Measurements from ENCODE around the gene DYSF.

DYSF gene

GRCh38 chr2:71682341-71682740 lies 229.0 kb downstream of the DYSF start:
- DNase-seq, result no peak

GRCh38 chr2:71683070-71683469 lies 229.7 kb downstream of the DYSF start:
- peak; percentile 24 for DNase-seq

GRCh38 chr2:71683666-71684065 lies 230.3 kb downstream of the DYSF start:
- no peak for DNase-seq

DNA sequence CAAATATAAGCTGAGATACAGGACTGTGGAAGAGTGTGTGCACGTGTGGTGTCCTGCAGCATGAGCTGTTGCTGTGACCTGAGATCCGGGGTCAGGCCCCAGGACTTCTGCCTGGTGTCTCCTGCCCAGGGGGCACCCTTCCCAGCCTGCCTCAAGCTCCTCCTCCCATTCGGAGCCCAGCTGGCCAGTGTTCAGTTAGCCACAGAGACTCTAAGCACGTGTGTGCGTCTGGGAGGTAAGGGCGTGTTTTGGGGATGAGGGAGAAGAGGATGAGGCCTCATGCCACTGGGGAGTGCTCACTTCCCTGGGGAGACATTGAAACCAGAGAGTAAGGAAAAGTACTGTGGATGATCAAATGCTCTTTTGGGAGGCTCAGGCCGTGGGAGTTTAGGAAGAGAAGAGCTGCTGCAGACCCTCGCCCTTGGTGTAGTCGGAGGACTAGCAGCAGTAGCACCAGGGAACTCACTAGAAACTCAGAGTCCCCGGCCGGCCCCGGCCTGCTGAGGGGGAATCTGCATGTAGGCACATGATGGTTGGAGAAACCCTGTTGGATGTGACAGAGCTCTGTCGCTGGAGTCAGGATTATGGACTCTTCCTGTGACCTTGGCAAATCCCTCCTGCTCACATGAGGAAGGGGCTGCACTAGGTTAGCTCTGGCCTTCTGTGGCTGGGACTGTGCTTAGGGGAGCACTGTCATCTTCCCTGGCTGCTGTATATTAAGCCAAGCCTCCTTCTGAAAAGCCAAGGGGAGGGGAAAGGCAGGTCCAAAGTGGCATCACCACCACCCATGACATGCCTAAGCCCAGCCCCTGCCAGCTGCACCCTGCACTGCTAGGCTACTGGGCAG lies 231.1 kb downstream of the DYSF start:
- DNase-seq, result no peak

- no peak for DNase-seq
Observed at GRCh38 chr2:71685073-71685848, 231.9 kb downstream of the DYSF start.

GRCh38 chr2:71685941-71686611 lies 232.7 kb downstream of the DYSF start:
- DNase-seq, result no peak

GRCh38 chr2:71686781-71687180 lies 233.4 kb downstream of the DYSF start:
- no peak for DNase-seq

GRCh38 chr2:71687412-71687811 lies 234.1 kb downstream of the DYSF start:
- DNase-seq, result no peak

DNA sequence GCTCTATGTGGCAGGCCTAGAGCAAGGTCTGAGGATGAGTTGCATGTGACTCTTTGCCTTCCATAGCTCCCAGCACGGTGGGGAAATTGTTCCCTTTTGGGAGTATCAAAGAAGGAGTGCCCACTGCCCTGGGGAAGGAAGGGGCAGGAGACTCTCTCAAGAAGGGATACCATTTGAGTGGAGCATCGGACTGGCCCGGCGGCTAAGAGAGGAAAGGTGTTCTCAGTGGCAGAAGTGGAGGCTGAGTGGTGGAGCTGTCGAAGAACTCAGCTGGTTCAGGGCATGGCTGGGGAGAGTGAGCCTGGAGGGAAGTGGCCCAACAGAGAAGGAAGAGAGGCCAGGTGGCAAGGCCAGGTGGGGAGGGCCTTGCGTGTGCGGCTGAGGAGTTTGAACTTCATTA lies 235.2 kb downstream of the DYSF start:
- no peak for DNase-seq

- no peak for DNase-seq
Observed at GRCh38 chr2:71689393-71689792, 236.0 kb downstream of the DYSF start.

DNA sequence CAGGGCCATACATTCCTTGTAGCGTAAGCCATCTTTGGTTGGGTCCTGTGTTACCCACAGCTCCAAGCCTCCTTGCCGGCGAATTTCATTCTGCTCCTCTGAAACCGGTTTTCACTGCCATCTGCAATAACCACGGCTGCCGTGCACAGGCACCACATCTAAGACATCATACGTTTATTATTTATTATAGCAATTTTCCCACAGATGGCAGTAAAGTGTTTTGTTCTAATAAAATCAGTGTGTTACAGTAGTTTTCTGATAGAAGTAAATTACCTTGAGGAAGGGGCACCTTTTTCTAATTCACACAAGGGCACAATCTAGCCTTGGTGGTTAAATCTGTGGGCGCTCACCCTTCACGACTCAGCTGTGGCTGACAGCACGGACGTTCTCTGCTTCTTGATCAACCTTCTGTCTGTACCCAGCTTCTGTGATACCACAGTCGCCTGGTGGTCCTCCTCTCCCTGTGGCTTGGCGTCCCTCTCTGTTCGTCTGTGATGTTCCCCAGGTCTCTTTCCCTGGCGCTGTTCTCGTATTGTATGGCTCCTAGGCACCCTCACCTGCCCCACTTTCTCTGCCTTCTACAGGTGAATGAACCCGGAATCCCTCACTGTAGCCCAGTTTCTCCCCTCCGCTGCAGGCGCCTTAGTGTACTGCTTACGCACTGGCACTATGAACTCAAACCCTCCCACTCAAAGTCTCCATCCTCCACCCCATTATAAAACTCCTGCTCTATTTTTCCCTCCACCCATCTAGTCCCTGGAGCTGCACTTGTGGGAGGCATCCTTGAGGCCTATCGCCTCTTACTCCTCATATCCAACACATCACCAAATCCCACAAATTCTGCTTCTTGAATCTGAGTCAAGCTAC lies 236.8 kb downstream of the DYSF start:
- DNase-seq, result no peak

DNA sequence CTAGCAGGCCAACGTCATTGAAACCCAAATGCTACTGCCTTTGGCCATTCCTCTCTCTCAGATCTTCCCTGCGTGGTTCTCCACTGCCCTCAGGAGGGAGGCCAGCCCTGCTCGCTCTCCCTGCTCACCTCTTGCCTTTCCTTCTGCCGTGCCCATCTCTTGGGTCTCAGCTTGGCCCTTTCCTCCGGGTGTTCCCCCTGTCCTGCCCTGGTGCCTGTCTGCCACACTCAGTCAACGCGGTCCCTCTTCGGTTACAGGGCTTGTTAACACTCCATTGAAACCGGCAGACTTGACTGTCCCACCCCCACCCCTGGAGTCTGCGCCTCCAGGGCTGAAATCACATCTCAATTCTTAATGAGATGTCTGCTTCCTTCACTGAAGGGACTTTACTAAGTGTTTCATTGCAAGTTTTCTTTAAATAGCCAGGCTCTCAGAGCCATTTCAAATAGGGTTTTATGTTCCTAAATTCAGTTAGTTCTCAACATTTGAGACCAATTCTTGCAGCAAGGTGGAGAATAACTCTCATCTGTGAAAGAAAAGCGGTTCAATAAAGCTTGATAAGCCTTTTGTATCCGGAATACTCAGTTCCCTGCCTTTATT lies 237.6 kb downstream of the DYSF start:
- no peak for DNase-seq

GRCh38 chr2:71691747-71692441 lies 238.5 kb downstream of the DYSF start:
- DNase-seq, result no peak

DNA sequence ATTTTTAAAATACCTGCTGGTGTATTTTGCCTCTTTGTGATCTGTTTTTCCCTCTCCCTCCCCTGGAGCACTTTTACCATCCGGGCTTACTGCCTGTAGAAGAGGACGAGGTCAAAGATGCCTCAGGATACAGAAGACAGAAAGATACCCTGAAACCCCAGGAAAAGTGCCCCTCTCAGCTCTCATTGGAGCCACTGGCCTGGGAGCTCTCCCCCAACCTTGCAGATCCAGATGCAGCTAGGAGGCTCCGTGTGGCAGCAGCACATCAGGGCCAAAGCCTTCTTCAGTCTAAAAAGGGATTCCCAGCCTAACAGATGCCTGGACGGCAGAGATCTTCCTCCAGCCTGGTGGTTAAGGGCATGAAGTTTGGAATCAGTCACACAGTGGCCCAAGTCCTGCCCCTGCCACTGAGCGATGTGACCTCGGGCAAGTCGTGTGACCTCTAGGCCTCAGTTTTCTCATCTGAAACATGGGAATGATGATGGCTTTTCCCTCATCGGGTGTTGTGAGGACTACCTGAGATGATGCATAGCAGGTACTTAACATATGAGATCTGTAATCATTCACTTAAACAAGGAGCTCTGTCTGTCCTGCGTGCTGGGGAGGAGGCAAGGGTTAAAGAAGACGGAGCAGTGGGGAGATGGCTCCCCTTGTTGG lies 239.4 kb downstream of the DYSF start:
- DNase-seq, result no peak

DNA sequence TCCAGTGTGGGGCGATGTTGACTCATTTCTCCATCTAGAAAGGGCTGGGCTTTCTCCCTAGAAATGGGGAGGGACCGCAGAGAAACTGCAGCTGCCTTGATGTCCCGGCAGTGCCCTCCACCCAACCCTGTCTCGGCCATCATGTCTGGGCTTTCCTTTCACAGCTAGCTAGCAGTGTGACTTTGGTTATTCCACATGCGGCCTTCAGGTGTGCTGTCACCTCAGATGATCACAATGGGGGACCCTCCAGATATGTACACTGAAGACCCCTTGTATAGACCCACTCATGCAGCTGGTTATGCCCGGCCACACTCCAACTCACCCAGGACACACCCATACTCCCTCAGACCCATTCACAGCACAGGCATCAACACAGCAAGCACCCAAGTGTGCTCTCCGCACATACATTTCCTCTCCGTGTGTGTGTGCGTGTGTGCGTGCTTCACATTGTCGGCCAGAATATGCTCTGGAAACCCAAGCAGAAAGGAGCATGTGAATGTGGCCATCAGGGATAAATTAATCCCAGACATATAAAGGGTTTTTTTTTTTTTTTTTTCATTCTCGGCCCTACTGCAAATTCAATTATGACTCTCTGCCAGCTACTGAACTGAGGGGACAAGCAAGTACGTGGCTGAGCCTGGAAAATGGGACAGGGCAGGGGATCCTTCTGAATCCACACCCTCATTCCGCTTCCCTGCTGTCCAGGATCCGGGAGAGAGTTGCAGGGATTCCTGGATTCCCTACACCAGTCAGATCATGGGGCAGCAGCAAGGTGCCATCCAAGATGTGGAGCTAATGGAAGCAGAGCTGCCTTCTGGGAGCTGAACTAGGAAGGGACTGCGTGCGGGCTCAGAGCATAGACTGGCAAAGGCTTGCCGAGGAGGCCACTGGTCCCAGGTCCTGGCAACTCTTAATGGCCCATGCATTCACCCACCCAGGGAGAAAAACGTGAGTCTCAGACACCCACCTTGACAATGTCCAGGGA lies 240.2 kb downstream of the DYSF start:
- no peak for DNase-seq

DNA sequence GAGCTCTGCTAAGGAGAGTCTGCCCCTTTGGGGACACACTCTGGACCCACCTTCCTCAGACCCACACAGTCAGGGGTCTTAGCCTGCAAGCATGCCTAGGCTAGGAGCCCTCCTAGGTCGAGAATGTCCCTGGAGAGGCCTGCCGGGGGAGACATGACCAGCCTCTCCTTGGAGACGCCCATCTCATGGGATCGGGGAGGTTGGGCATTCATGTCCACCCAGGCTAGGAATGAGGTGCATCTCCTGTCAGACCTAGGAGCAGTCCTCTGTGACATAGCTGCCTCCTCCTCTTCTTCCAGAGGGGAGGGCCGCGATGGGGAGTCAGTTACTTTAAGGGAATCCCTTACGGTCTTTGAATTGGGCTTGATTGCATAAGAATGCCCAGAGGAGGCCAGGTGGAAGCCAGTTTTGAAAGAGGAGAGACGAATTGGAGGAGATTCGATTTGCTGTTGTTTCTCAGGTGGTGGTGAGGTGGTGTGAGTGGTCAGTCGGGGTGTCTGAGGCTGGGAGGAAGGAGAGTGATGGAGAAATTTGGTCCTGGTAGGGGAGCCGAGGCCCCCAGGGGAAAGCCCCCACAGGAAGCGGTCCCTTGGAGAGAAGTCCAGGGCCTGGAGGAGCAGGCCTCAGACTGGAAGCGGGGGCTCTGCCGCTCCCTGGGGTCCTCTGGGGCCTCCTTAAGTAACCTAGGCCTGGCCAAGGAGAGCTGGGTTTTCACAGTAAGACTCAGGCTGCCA lies 241.3 kb downstream of the DYSF start:
- DNase-seq, result no peak

DNA sequence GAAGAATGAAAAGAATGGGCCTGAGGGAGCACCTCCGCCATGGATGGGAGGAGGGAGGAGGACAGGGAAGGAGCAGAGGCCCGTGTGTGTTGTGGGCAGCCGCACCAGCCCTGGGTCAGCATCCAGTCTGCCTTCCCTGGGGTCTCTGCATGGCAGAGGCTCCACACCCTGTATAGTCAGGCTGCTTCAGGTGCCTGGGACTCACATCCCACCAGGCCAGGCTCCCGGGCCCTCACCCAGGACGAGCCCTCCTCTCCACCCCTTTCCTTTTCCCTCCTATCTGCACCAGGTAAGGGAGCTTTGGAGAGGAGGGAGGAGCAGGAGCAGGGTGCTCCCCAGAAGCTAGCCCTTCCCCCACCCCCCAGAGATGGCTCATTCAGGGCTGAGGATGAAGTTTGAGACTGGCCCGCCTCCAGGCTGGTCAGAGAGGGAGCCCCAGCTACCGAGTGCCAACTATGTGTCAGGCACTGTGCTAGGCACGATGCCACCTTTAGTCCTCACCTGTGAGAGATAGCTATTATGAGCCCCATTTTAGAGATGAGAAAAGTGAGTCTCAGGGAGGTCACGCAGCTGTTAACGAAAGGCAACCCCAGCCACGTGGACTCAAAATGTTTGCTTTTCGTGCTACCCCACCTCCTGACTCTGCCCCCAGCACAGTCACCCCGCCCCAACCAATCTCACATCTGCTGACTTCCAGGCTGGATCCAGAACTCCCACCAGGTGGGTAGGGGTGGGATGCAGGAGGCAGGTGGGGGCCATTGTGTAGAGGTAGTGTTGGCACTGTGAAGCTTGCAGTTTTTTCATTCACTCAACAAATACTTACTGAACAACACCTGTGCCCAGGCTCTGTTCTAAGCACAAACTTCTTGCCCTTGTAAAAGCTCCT lies 242.1 kb downstream of the DYSF start:
- no peak for DNase-seq

DNA sequence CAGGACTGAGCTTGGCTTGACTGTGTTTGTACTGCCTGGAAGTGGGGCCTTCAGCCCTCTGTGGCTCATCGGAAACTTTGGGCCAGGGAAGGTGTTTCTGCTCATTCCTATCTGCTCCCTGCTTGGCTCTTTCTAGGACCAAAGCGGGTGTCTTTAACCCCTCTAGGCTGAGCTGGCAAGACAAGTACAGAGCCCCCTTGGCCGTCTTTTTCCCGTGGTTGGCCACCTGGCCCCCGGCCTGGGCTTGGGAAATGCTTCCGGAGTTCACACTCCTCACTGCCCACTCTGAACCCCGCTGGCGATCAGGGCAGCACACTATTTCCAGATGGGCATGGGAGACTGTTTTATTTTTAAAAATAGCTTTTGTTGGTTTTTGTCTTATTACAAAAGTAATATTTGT lies 243.0 kb downstream of the DYSF start:
- no peak for DNase-seq

All from NCI-H2171 (cell line).